H1 (cell line): Measurements from ENCODE around the gene FAM170B. TPM values are rescaled to one million over a fixed set of nuclear protein-coding genes. Genes with fewer than 3 reads are reported as not detected.

Experiments used
- BACH1 ChIP-seq: IDR thresholded peaks from 2 replicates; pipeline ENCODE4 v1.6.1; 2012; ENCODE audit warnings: low read length, improper control_type of control experiment
- BRCA1 ChIP-seq: IDR thresholded peaks from 2 replicates; pipeline ENCODE4 v1.6.1; 2012; ENCODE audit warnings: low read depth, low read length, improper control_type of control experiment
- CEBPB ChIP-seq: IDR thresholded peaks from 2 replicates; pipeline ENCODE4 v1.6.1; 2012; ENCODE audit warnings: low read depth, low read length
- CHD7 ChIP-seq: fragments of 300-600 bp; sonication (generic); IDR thresholded peaks from 2 replicates; pipeline ENCODE4 v1.7.1; 2012; ENCODE audit warnings: low read length, moderate library complexity, mild to moderate bottlenecking, inconsistent platforms; ENCODE audit not compliant: insufficient replicate concordance
- EZH2 ChIP-seq: fragments of 200-600 bp; sonication (generic); IDR thresholded peaks from 2 replicates; pipeline ENCODE4 v1.7.1; 2012; ENCODE audit warnings: low read depth, mild to moderate bottlenecking, moderate library complexity, low read length, inconsistent platforms; ENCODE audit not compliant: severe bottlenecking
- PHF8 ChIP-seq: fragments of 200-600 bp; sonication (generic); conservative IDR thresholded peaks from 2 replicates; pipeline ENCODE4 v1.7.1; 2012; ENCODE audit warnings: low read depth, mild to moderate bottlenecking, inconsistent platforms, low read length, moderate library complexity
- POLR2A ChIP-seq, 2 experiments: IDR thresholded peaks; 1 replicate in 1 of 2; 2 replicates in 1 of 2; pipeline ENCODE4 v1.6.1; 2011; ENCODE audit warnings: low read depth in 2 of 2, low read length in 2 of 2, mild to moderate bottlenecking in 2 of 2; ENCODE audit errors: control extremely low read depth in 1 of 2
- POLR2AphosphoS5 ChIP-seq: IDR thresholded peaks from 2 replicates; pipeline ENCODE4 v1.6.1; 2011; ENCODE audit warnings: low read depth, low read length
- SIX5 ChIP-seq: IDR thresholded peaks from 2 replicates; pipeline ENCODE4 v1.6.1; 2011; ENCODE audit warnings: mild to moderate bottlenecking, low read depth, low read length
- SP1 ChIP-seq: IDR thresholded peaks from 2 replicates; pipeline ENCODE4 v1.6.1; 2011; ENCODE audit warnings: low read depth, low read length
- SRF ChIP-seq: IDR thresholded peaks from 2 replicates; pipeline ENCODE4 v1.6.1; 2011; ENCODE audit warnings: mild to moderate bottlenecking, low read depth, low read length, moderate library complexity
- polyA plus RNA-seq, 7 experiments: library from polyadenylated mRNA; depleted of rRNA in 3 of 7; stranded (reverse) in 5 of 7; unstranded in 2 of 7; fragments of >200 nt in 5 of 7; fragments of 200-250 nt in 2 of 7; gene quantifications; 1 replicate in 5 of 7; 2 replicates in 1 of 7; 4 replicates in 1 of 7; pipeline versions ENCODE4 v1.2.1 to v1.2.3, GENCODE V29; 2011 to 2013; ENCODE audit warnings: missing spikeins in 2 of 7, mixed read lengths in 2 of 7
- total RNA-seq: library from RNA; stranded (reverse); fragmentation: NEBNext Ultra II Directional; extraction: Animal tissue kit (Norgen Biotek cat#: 25700); gene quantifications from 2 replicates; pipeline ENCODE4 v1.2.1, GENCODE V29; 2021

FAM170B gene
- total and polyA plus RNA-seq, 2 of the 8 experiments (the other 6 are each of a cell fraction or from before 2014, with no cell fraction given), result not detected

DNA sequence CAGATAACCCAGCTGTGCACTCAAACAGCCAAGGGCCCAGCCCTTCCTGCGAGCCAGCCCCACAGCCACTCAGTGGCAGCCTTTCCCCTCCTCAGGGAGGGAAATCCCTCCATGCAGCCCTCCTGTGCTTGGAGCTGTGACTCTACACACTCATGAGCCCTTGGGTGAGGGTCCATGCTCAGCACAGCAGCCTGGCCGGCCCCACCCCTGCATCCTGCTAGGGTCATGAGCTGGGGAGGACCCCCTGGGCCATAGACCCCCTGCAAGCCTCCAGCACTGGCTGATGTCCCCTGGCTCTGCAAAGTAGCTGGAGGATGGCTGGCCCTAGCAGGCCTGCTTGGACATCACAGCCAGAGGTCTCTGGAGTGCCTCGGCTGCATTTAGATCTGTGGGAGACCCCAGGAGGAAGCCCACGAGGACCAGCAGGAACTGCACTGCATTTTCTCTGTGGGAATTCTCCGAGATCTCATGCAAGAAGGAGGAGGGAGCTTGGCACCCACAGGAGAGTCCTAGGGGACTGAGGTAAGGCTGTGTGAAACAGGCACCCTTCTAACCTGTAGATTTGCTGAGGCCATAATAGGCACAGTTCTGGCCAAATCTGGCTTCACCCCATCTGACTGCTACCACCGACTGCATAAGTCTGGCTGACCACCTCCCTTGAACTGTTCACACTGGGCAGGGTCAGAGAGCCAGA, 37.0 kb upstream of the FAM170B start (continued):
- no peak for TF ChIP-seq CHD7
- TF ChIP-seq SIX5, result no peak
- no peak for TF ChIP-seq PHF8
- TF ChIP-seq BRCA1, result no peak
- no peak for TF ChIP-seq POLR2A (IDR thresholded peaks at IDR 0.05; ENCODE audit: control extremely low read depth in 1 of 2, low read depth in 2 of 2, low read length in 2 of 2)
- no peak for TF ChIP-seq SP1
- TF ChIP-seq CEBPB, result no peak
- TF ChIP-seq EZH2, result no peak
- no peak for TF ChIP-seq POLR2AphosphoS5
- no peak for TF ChIP-seq BACH1
- TF ChIP-seq SRF, result no peak
